HepG2 (cell line): ENCODE measurements around the gene CNNM1. TPM values are rescaled to one million over a fixed set of nuclear protein-coding genes. Genes with fewer than 3 reads are reported as not detected.

Source experiments
- CAMTA2 ChIP-seq: sonication (generic); formaldehyde crosslinking; IDR thresholded peaks from 2 replicates; pipeline ENCODE4 v1.4.0; 2020; ENCODE audit warnings: mild to moderate bottlenecking, missing genetic modification reagents, borderline replicate concordance
- FOXO4 ChIP-seq: sonication (generic); formaldehyde crosslinking; conservative IDR thresholded peaks from 2 replicates; pipeline ENCODE4 v1.8.1; 2023; ENCODE audit warnings: missing genetic modification reagents
- HNRNPLL ChIP-seq: fragments of 200-400 bp; formaldehyde crosslinking; IDR thresholded peaks from 2 replicates; pipeline ENCODE4 v1.6.1; 2017; ENCODE audit warnings: mild to moderate bottlenecking, low read depth, low read length; ENCODE audit not compliant: poor library complexity, severe bottlenecking
- HOXA5 ChIP-seq: sonication (generic); formaldehyde crosslinking; IDR thresholded peaks from 2 replicates; pipeline ENCODE4 v1.4.0; 2020; ENCODE audit warnings: missing genetic modification reagents
- JDP2 ChIP-seq: sonication (generic); formaldehyde crosslinking; IDR thresholded peaks from 2 replicates; pipeline ENCODE4 v1.8.1; 2022; ENCODE audit warnings: missing genetic modification reagents, borderline replicate concordance
- MXD4 ChIP-seq: IDR thresholded peaks from 2 replicates; pipeline ENCODE4 v1.6.1; 2016; ENCODE audit warnings: mild to moderate bottlenecking, missing biosample characterization, missing genetic modification reagents
- NONO ChIP-seq, 2 experiments: fragments of 450-650 bp in 1 of 2; sonication (generic) in 1 of 2; formaldehyde crosslinking in 1 of 2; IDR thresholded peaks in 1 of 2; conservative IDR thresholded peaks in 1 of 2; 2 replicates each; pipeline versions ENCODE4 v1.6.1 to v1.8.0; 2017 to 2022; ENCODE audit warnings: mild to moderate bottlenecking in 1 of 2, missing genetic modification reagents in 1 of 2, moderate library complexity in 1 of 2
- ONECUT2 ChIP-seq: sonication (generic); formaldehyde crosslinking; IDR thresholded peaks from 2 replicates; pipeline ENCODE4 v1.4.0; 2020; ENCODE audit warnings: missing genetic modification reagents
- POLR2A ChIP-seq, 2 experiments: IDR thresholded peaks; 2 replicates each; pipeline ENCODE4 v1.6.1; 2011; ENCODE audit warnings: low read depth in 2 of 2, low read length in 2 of 2, mild to moderate bottlenecking in 1 of 2, moderate library complexity in 1 of 2; ENCODE audit not compliant: insufficient read depth in 1 of 2
- TCF12 ChIP-seq, 2 experiments: fragments of 450-650 bp in 1 of 2; sonication (generic) in 1 of 2; formaldehyde crosslinking in 1 of 2; IDR thresholded peaks; 2 replicates each; pipeline versions ENCODE4 v1.6.1 to v1.8.0; 2017 to 2022; ENCODE audit warnings: antibody characterized with exemption in 1 of 2, mild to moderate bottlenecking in 1 of 2, missing genetic modification reagents in 1 of 2, moderate library complexity in 1 of 2
- ZBTB42 ChIP-seq: sonication (generic); formaldehyde crosslinking; IDR thresholded peaks from 2 replicates; pipeline ENCODE4 v1.5.0; 2020; ENCODE audit warnings: mild to moderate bottlenecking, missing genetic modification reagents
- ZC3H13 ChIP-seq: sonication (generic); formaldehyde crosslinking; IDR thresholded peaks from 2 replicates; pipeline ENCODE4 v1.8.1; 2023; ENCODE audit warnings: mild to moderate bottlenecking, missing genetic modification reagents, moderate library complexity
- ZFAT ChIP-seq: sonication (generic); formaldehyde crosslinking; conservative IDR thresholded peaks from 2 replicates; pipeline ENCODE4 v1.8.1; 2023; ENCODE audit warnings: missing genetic modification reagents, inconsistent platforms
- ZFP36 ChIP-seq: fragments of 150-350 bp; IDR thresholded peaks from 2 replicates; pipeline ENCODE4 v1.6.1; 2018; ENCODE audit warnings: borderline replicate concordance, low read length, low read depth; ENCODE audit not compliant: partially characterized antibody
- ZFP91 ChIP-seq: sonication (generic); formaldehyde crosslinking; IDR thresholded peaks from 2 replicates; pipeline ENCODE4 v1.9.0; 2022; ENCODE audit warnings: missing genetic modification reagents, mild to moderate bottlenecking, borderline replicate concordance
- ZKSCAN8 ChIP-seq: IDR thresholded peaks from 2 replicates; pipeline ENCODE4 v1.6.1; 2016; ENCODE audit warnings: borderline replicate concordance, missing genetic modification reagents, missing compliant biosample characterization
- ZNF619 ChIP-seq: sonication (generic); formaldehyde crosslinking; IDR thresholded peaks from 2 replicates; pipeline ENCODE4 v1.4.0; 2020; ENCODE audit warnings: mild to moderate bottlenecking, missing genetic modification reagents
- ZNF883 ChIP-seq: sonication (generic); formaldehyde crosslinking; IDR thresholded peaks from 2 replicates; pipeline ENCODE4 v1.5.1; 2020; ENCODE audit warnings: mild to moderate bottlenecking, missing genetic modification reagents; ENCODE audit errors: not compliant biosample characterization
- polyA plus RNA-seq, 8 experiments: library from polyadenylated mRNA; depleted of rRNA in 3 of 8; stranded (reverse) in 7 of 8; unstranded in 1 of 8; fragments of >200 nt; fragmentation: Illumina TruSeq in 4 of 8; extraction: Trizol in 4 of 8; gene quantifications; 2 replicates each; pipeline versions ENCODE4 v1.2.1 to v1.2.3, GENCODE V29; 2011 to 2016; ENCODE audit warnings: low read depth in 4 of 8, missing spikeins in 1 of 8, mixed read lengths in 1 of 8; ENCODE audit not compliant: insufficient read depth in 1 of 8
- total RNA-seq, 5 experiments: library from RNA; depleted of rRNA; stranded (reverse); fragments of >200 nt; fragmentation: Illumina TruSeq; extraction: Trizol; gene quantifications; 2 replicates each; pipeline ENCODE4 v1.2.3, GENCODE V29; 2016; ENCODE audit warnings: low read depth in 1 of 5
- TF ChIP-seq, protein P1 (sequence below): sonication (generic); formaldehyde crosslinking; IDR thresholded peaks from 2 replicates; pipeline ENCODE4 v1.5.1; 2020; ENCODE audit warnings: mild to moderate bottlenecking, missing genetic modification reagents, moderate library complexity
- TF ChIP-seq, protein P2 (sequence below): sonication (generic); formaldehyde crosslinking; IDR thresholded peaks from 2 replicates; pipeline ENCODE4 v1.4.0; 2020; ENCODE audit warnings: missing genetic modification reagents
- TF ChIP-seq, protein P3 (sequence below): sonication (generic); formaldehyde crosslinking; IDR thresholded peaks from 2 replicates; pipeline ENCODE4 v1.4.0; 2020; ENCODE audit warnings: missing genetic modification reagents

Gene CNNM1
- total and polyA plus RNA-seq, 2 of the 13 experiments (the other 11 are each of a cell fraction or from before 2014, with no cell fraction given), result 4.3 to 9.6 TPM

DNA sequence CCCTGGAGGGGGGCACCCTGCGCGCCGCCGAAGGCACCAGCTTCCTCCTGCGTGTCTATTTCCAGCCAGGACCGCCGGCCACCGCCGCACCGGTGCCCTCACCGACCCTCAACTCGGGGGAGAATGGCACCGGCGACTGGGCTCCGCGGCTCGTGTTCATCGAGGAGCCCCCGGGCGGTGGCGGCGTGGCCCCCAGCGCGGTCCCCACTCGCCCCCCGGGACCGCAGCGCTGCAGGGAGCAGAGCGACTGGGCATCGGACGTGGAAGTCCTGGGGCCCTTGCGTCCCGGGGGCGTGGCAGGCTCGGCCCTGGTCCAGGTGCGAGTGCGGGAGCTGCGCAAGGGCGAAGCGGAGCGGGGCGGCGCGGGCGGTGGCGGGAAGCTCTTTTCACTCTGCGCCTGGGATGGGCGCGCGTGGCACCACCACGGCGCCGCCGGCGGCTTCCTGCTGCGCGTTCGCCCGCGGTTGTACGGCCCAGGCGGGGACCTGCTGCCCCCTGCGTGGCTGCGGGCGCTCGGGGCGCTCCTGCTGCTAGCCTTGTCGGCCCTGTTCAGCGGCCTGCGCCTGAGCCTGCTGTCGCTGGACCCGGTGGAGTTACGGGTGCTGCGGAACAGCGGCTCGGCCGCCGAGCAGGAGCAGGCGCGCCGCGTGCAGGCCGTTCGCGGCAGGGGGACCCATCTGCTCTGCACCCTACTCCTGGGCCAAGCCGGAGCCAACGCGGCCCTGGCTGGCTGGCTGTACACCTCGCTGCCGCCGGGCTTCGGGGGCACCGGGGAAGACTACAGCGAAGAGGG lies 594 bp downstream of the CNNM1 start (continued):
- TF ChIP-seq FOXO4 (0 out of 2 replicates have a peak, but pooled peaks have one; percentile 36), HOXA5 (CRISPR knock-in tag) (0 out of 2 replicates have a peak, but pooled peaks have one; percentile 20), HNRNPLL (peak; percentile 89), ZNF883 (CRISPR knock-in tag) (peak; percentile 12), ONECUT2 (CRISPR knock-in tag) (no peak), ZFP36 (no peak), ZC3H13 (CRISPR knock-in tag) (peak; percentile 37; the same call in 1 of the 2 replicates), MXD4 (CRISPR knock-in tag) (no peak), ZFP91 (CRISPR knock-in tag) (no peak; the same call in 1 of the 2 replicates), ZFAT (0 out of 2 replicates have a peak, but pooled peaks have one; percentile 41), CAMTA2 (CRISPR knock-in tag) (0 out of 2 replicates have a peak, but pooled peaks have one; percentile 6), ZNF619 (CRISPR knock-in tag) (no peak), JDP2 (CRISPR knock-in tag) (no peak; the same call in 1 of the 2 replicates), TCF12 (IDR thresholded peaks at IDR 0.05) (no peak), TCF12 (CRISPR knock-in tag; IDR thresholded peaks at IDR 0.05) (no peak), NONO (IDR thresholded peaks at IDR 0.05) (no peak), NONO (CRISPR knock-in tag; conservative IDR thresholded peaks at IDR 0.05) (peak; percentile 78), ZBTB42 (CRISPR knock-in tag) (peak; percentile 61; the same call in 1 of the 2 replicates), ZKSCAN8 (CRISPR knock-in tag) (no peak), POLR2A (IDR thresholded peaks at IDR 0.05; ENCODE audit: insufficient read depth in 1 of 2, low read depth in 2 of 2, low read length in 2 of 2) (no peak)
- TF ChIP-seq, protein P1, sequence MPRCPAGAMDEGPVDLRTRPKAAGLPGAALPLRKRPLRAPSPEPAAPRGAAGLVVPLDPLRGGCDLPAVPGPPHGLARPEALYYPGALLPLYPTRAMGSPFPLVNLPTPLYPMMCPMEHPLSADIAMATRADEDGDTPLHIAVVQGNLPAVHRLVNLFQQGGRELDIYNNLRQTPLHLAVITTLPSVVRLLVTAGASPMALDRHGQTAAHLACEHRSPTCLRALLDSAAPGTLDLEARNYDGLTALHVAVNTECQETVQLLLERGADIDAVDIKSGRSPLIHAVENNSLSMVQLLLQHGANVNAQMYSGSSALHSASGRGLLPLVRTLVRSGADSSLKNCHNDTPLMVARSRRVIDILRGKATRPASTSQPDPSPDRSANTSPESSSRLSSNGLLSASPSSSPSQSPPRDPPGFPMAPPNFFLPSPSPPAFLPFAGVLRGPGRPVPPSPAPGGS, result peak; percentile 41; the same call in 1 of the 2 replicates
- TF ChIP-seq, protein P2, sequence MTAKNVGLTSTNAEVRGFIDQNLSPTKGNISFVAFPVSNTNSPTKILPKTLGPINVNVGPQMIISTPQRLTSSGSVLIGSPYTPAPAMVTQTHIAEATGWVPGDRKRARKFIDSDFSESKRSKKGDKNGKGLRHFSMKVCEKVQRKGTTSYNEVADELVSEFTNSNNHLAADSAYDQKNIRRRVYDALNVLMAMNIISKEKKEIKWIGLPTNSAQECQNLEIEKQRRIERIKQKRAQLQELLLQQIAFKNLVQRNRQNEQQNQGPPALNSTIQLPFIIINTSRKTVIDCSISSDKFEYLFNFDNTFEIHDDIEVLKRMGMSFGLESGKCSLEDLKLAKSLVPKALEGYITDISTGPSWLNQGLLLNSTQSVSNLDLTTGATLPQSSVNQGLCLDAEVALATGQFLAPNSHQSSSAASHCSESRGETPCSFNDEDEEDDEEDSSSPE (CRISPR knock-in tag), result no peak
- TF ChIP-seq, protein P3, sequence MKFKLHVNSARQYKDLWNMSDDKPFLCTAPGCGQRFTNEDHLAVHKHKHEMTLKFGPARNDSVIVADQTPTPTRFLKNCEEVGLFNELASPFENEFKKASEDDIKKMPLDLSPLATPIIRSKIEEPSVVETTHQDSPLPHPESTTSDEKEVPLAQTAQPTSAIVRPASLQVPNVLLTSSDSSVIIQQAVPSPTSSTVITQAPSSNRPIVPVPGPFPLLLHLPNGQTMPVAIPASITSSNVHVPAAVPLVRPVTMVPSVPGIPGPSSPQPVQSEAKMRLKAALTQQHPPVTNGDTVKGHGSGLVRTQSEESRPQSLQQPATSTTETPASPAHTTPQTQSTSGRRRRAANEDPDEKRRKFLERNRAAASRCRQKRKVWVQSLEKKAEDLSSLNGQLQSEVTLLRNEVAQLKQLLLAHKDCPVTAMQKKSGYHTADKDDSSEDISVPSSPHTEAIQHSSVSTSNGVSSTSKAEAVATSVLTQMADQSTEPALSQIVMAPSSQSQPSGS, result no peak
